Myocyte (in vitro differentiated cells): ENCODE data around the gene KHDC1L. TPM values are rescaled to one million over a fixed set of nuclear protein-coding genes. Genes with fewer than 3 reads are reported as not detected.
A peak's percentile ranks its signal among the peaks of the same experiment; 100 is the strongest.
"Not testable (repeated sequence)": the region's sequence is repeated elsewhere in the genome, so short reads cannot be mapped to it uniquely, and the experiment has no call there.

ENCODE experiments used
- DNase-seq: peaks from one replicate; pipeline ENCODE4 v3.0.0-alpha.2; 2012; ENCODE audit warnings: low read depth
- total RNA-seq: library from RNA; depleted of rRNA; stranded (reverse); fragments of >200 nt; gene quantifications from 2 replicates; pipeline ENCODE4 v1.2.3, GENCODE V29; 2014

Gene KHDC1L
- total RNA-seq, 1 donor from 2014 or later, result not detected

GRCh38 chr6:73207221-73207837, 18.0 kb downstream of the KHDC1L start:
- peak; percentile 1 for DNase-seq

DNA sequence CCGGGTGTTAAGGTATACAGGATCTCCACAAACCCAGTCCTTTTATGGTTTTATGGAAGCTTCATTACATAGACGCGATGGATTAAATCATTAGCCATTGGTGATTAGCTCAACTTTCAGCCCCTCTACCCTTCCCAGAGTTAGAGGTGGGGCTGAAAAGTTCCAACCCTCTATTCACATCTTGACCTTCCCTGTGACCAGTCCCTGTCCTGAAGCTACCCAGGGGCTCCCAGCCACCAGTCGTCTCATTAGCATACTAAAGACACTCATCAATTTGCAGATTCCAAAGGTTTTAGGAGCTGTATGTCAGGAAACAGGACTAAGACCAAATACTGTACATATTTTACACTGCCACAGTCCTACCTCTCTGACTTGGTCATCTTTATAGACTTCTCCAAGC, 21.0 kb downstream of the KHDC1L start:
- DNase-seq, result no peak

DNA sequence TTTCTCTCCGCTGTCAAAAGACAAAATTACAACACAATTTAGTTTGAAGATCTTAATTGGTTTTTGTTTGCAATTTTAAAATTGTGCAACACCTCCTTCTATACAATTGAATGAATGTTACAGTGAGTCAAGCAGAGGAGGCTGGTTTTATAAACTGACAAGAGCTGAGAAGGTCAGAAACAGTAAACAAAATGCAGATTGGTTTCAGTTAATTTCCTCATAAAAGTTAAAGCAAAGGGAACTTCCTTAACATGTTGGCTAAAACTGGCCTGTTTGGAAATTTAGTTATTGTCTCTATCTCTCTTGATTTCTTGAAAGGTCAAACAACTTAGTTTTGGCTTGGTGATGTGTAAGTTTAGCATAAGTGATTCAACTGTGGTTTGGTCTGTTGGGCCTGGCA, 22.2 kb downstream of the KHDC1L start:
- DNase-seq, result no peak

GRCh38 chr6:73200735-73201134, 24.6 kb downstream of the KHDC1L start:
- no peak for DNase-seq

GRCh38 chr6:73200247-73200646, 25.0 kb downstream of the KHDC1L start:
- no peak for DNase-seq

GRCh38 chr6:73194744-73195143, 30.6 kb downstream of the KHDC1L start:
- DNase-seq, result no peak

DNA sequence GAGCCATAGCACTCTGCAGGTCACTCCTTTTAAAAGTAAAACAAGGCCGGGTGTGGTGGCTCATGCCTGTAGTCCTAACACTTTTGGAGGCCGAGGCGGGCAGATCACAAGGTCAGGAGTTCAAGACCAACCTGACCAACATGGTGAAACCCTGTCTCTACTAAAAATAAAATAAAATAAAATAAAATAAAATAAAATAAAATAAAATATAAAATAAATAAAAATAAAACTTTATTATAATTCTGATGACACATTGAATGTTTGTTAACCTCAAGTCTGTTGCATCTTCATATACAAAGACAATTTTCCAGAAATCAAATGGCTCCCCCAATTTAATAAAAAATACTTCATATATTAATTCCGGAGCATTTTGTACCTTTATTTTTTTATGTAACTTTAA, 32.0 kb downstream of the KHDC1L start:
- not testable (repeated sequence) for DNase-seq

DNA sequence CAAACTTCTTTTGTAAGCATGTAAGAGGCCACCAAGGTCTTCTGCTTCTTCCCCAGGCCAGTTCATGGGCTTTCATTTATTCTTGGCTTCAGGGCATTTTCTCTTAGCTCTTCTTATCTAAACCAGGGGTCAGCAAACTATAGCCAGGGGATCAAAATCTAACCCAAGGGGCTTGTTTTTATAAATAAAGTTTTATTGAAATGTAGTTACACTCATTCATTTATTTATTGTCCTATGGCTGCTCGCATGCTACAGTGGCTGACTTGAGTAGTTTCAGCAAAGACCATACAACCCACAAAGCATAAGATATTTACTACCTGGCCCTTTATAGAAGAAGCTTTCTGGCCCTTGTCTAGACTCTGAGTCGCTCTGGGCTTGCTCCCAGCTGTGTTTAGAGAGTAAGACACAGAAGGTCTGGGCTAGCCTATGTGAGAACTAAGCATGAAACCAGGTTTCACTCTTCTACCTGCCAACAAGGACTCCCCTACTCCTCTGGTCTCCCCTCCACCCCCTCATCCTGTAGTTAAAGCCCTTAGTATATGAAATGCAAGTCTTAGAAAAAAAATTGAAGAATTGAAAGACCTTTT, 43.2 kb downstream of the KHDC1L start:
- DNase-seq, result no peak

- peak; percentile 78 for DNase-seq
These were observed 44.3 kb downstream of the KHDC1L start for GRCh38 chr6:73180763-73181619.

GRCh38 chr6:73180076-73180738, 45.1 kb downstream of the KHDC1L start:
- DNase-seq, result no peak

DNA sequence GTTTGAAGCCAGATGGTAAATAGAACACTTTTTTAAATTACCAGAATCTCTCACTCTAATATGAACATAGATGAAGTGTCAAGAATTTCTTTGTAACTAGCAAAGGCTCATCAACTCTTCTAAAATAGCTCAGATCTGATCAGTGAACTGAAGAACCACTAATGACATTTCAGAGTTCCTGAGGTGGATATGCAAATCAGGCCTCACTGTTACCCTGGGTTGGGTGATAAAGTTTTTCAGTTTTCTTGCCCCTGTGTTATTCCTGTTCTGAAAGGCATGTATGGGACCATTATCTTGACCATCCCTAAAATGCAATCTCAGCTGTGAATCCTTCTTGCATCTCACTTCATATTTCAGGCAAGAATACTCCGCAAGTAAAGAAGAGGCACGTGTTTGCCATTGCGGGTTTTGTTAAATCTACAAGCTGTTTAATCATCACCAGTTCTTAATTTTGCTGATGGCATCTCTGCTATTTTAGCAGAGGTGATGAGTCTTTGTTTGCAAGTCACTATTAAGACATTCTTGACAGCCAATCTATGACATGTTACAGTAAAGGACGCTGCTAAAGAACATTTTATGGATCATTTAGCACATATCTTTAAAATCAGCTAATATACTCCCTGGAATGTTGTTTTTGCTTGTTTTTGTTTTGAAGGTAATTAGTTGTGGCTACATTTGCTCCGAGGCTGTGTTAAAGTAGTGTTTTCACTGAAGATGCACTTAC, 47.9 kb downstream of the KHDC1L start:
- DNase-seq, result no peak

- no peak for DNase-seq
These were observed 49.2 kb downstream of the KHDC1L start for GRCh38 chr6:73176057-73176456.

- DNase-seq, result no peak
These were observed 50.6 kb downstream of the KHDC1L start for GRCh38 chr6:73174646-73175045.

Other genes starting within 250 kb of the KHDC1L start
- gene KHDC1, start 37.7 kb upstream of the KHDC1L start, total RNA-seq, result 1.5 and 2.8 TPM in 2 replicates
- not detected in 2 replicates for gene DPPA5, start 128.8 kb upstream of the KHDC1L start, total RNA-seq
- not detected in 2 replicates for gene KHDC3L, start 137.2 kb upstream of the KHDC1L start, total RNA-seq
- not detected in 2 replicates for gene OOEP, start 144.4 kb upstream of the KHDC1L start, total RNA-seq
- gene DDX43, start 169.3 kb upstream of the KHDC1L start, total RNA-seq, result not detected in 2 replicates
- 1.1 and 1.8 TPM in 2 replicates for gene CGAS, start 226.8 kb upstream of the KHDC1L start, total RNA-seq
- gene MTO1, start 236.2 kb upstream of the KHDC1L start, total RNA-seq, result 19.8 and 26.0 TPM in 2 replicates